Measurements from ENCODE around the gene ZNF536.

ZNF536 gene

DNA sequence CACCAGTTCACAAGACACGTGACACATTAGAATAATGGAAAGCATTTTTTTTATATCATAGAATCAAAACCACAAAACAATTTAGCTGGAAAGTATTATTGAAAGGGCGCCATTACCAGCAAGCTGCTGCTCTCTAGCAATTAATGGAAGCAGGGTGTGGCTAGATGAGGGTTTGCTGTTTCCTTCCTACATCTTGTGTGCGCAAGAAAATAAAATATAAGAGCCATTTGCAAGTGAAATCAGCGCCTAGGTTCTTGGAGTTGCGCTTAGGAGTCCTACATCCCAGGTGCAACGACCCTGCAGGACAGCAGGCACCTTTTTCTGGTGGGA, 140.9 kb downstream of the ZNF536 start:
- no peak for TF ChIP-seq CTCF (IDR thresholded peaks at IDR 0.05; ENCODE audit: extremely low read depth, missing control alignments)
- no peak for DNase-seq (ENCODE audit: low spot score)

- no peak for TF ChIP-seq CTCF (IDR thresholded peaks at IDR 0.05; ENCODE audit: extremely low read depth, missing control alignments)
Measured at GRCh38 chr19:30516111-30516510, 143.9 kb downstream of the ZNF536 start.

DNA sequence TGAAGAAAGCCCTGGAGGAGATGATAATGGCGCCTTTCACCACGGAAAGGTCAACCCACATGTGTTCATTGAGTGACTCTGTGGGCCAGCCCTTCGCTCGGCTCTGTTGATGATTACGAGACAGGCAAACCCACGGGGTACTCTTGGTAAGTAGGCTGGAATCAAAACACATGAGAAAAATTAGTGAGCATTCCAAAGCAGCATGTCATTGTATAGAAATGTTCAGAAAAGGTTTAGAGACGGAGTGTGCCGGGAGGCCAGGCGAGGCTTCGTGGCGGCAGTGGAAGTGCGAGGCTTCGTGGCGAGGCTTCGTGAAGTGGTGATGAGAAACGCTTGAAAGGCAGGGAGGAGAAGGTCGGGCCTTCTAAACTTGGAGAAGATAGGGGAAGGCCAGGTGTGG, 144.3 kb downstream of the ZNF536 start:
- TF ChIP-seq CTCF (IDR thresholded peaks at IDR 0.05; ENCODE audit: extremely low read depth, missing control alignments) = no peak
- no peak for DNase-seq (ENCODE audit: low spot score)

More at GRCh38 chr19:30516111-30516510, 143.9 kb downstream of the ZNF536 start:
- DNase-seq (ENCODE audit: low spot score) = no peak

DNA sequence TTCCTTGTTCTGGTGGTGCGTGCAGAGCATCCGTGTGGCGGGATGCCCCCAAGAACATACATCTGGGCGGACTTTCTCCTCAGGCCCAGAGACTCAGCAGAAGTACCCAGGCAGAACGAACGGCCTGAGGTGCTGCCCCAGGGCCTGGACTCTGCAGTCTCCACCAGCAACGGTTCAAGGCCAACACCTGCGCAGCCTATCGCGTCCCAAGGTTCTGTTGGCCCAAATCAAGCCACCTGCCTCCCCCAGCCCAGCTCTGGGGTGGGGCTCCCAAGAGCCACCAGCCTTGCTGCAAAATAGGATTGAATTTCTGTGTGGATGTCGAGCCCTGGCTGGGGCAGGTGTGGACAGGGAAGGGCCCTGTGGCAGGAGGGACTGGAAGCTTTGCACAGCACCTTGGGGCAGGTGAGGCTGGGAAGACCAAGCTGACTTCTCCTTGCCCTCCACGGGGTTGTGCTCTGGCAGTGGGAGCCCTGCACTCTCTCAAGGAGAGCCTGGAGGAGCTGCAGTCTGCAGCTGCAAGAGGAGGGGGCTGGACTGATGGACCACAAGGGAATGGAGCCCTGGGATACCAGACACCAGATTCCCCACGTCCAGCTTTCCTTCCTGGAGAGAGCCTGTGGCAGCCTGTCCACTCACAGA, 146.9 kb downstream of the ZNF536 start:
- DNase-seq (ENCODE audit: low spot score) = no peak

DNA sequence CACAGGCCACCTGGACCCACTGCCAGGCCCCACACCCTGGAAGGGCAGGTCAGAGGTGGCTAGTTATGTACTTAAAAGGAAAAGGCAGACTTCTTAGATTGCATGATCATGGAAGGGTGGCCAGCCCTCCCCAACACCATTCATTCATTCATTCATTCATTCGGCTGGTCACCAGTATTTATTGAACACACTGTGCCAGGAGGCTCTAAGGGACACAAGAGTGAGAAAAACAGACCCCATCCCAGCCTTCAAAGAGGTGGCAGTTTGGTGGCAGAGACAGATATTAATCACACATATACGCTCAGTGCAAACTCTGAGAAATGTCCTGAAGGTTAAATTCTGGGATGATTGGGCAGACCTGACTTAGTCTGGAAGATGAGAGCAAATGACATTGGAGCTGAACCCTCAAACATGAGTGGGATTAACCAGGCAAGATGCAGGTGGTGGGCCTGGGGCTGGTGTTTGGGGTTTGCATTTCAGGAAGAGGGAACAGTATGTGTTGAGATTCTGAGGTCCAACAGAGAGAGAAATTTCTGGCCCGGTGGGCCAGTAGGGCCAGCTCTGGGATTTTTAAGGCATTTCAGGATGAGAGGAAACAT, 147.5 kb downstream of the ZNF536 start:
- no peak for DNase-seq (ENCODE audit: low spot score)
- TF ChIP-seq CTCF (IDR thresholded peaks at IDR 0.05; ENCODE audit: extremely low read depth, missing control alignments) = no peak

More for the DNA sequence above, 146.9 kb downstream of the ZNF536 start:
- no peak for TF ChIP-seq CTCF (IDR thresholded peaks at IDR 0.05; ENCODE audit: extremely low read depth, missing control alignments)

DNA sequence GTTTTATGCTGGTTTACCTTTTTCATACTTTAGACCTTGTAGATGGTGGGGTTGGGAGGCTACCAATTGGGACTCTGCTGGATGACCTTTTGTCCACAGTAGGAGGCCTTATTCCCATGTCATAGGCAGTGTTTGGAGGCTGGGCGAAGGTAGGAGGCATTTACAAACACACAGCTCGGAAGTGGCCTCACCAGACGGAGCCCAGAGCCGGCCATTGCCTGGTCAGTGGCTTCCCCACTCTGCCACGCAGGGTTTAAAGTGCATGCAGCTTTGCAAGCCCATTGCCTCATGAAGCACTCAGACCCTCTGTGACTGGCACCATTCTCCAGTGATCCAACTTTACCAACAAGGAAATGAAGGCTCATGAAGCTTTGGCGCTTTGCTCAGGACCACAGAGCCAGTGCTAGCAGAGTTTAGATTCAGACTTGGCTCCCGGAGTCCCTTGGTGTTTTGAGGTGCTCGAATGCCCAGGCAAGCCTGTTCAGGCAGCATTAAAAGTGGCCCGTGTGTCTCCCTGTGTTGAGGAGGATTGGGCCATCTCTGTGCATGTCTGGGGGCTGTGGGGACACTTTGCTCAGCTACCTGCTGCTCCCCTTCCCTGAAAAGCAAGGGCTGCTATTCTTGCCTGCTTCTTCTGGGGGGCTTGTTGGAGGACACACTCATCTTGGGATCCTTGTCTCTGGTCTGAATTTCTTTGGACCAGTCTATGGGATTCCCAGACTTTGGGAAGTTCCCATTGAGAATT, 148.7 kb downstream of the ZNF536 start:
- TF ChIP-seq CTCF (IDR thresholded peaks at IDR 0.05; ENCODE audit: extremely low read depth, missing control alignments) = no peak
- no peak for DNase-seq (ENCODE audit: low spot score)

- DNase-seq (ENCODE audit: low spot score) = no peak
- TF ChIP-seq CTCF (IDR thresholded peaks at IDR 0.05; ENCODE audit: extremely low read depth, missing control alignments) = no peak
Measured at GRCh38 chr19:30521937-30522336, 149.8 kb downstream of the ZNF536 start.

All from GM20000 (cell line).